Activated CD8-positive, alpha-beta memory T cell treated with anti-CD3 and anti-CD28 coated beads for 1 hour (primary cell): Measurements from ENCODE around the gene DCBLD1.
A peak's percentile ranks its signal among the peaks of the same experiment; 100 is the strongest.
"Not testable (repeated sequence)": the region's sequence is repeated elsewhere in the genome, so short reads cannot be mapped to it uniquely, and the experiment has no call there.

Experiments used
- DNase-seq, 2 donors: peaks; one replicate each; pipeline ENCODE4 v3.0.0-alpha.2; 2020; ENCODE audit warnings: low read depth in 1 of 2; ENCODE audit errors: extremely low read depth in 1 of 2

Gene DCBLD1

GRCh38 chr6:117482240-117483003 lies at the start of gene DCBLD1:
Gene DCBLD1 (plus strand): TSS chr6:117482674. CDS start chr6:117482782, 108 bp downstream.
- peak in 1 of 2 donors; percentile 13 for DNase-seq

- no peak for DNase-seq
These were observed 41.6 kb upstream of the DCBLD1 start for GRCh38 chr6:117440706-117441525.

- no peak for DNase-seq
These were observed 40.6 kb upstream of the DCBLD1 start for GRCh38 chr6:117441824-117442264.

GRCh38 chr6:117442313-117442712 lies 40.2 kb upstream of the DCBLD1 start:
- not testable (repeated sequence) for DNase-seq

- DNase-seq = no peak
These were observed 37.9 kb upstream of the DCBLD1 start for GRCh38 chr6:117444600-117444999.

DNA sequence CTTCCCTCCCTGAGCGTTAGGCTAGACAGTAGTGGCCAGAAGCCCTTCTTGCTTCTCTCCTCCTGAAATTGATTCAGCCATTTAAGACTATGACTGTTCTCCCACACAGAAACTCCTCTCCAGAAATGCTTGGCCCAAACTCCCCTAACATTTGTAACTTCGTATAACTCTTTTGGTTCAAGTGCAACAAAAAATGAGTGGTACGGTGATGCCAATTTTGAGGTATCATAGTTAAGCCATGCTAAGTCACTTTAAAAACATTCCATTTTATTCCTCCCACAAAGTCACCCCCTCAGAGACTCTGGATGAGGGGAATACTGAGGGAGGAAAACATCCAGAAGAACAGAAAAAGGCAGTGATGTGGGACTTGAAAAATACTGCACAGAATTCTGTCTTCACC lies 35.6 kb upstream of the DCBLD1 start:
- no peak for DNase-seq

DNA sequence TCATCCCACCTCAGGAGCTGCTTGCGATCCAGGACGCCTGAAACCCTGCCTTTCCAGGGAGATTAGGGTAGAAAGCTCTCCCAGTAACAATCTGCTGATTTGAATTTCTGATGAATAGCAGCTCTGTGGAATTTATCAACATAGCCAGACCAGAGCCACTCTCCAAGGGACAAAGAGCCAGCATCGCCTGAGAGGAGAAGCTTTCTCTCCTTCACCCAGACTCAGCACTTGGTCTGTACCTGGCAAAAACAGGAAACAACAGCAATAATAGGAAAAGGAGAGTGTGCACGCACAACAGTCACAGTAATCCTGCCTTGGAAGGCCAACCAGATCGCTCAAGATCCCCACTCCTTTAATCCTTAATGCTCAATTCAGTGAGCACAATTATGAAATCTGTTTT lies 34.5 kb upstream of the DCBLD1 start:
- no peak for DNase-seq

DNA sequence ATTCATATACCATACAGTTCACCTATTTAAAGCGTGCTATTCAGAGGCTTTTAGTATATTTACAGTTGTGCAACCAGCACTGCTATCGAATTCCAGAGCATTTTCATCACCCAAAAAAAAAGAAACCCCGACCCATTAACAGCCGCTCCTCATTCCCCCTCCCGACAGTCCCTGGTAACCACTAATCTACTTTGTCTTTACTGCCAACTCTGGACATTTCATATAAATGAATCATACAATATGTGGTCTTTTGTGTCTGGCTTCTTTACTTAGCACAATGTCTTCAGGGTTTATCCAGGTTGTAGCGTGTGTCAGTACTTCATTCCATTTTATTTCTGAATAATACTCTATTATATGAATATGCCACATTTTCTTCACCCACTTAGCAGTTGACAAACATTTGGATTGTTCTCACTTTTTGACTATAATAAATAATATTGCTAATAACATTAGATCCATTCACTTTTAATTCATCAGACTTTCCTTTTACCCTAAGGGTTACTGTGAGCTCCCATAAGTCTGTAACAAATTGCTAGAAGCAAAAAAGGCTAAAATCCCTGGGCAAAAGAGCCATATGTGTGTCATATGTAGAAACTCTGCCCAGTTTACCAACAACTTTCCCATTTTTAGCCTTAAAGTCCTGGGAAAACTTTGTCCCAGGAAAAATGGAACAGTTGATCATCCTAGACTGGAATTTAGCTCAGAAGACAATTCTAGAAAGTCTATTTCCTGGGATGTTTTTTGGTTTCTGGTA lies 33.6 kb upstream of the DCBLD1 start:
- DNase-seq = no peak

- peak; percentile 25 to 45 for DNase-seq
These were observed 32.7 kb upstream of the DCBLD1 start for GRCh38 chr6:117449549-117450439.

- no peak for DNase-seq
These were observed 30.8 kb upstream of the DCBLD1 start for GRCh38 chr6:117451671-117452070.

GRCh38 chr6:117456250-117456649 lies 26.2 kb upstream of the DCBLD1 start:
- no peak for DNase-seq

DNA sequence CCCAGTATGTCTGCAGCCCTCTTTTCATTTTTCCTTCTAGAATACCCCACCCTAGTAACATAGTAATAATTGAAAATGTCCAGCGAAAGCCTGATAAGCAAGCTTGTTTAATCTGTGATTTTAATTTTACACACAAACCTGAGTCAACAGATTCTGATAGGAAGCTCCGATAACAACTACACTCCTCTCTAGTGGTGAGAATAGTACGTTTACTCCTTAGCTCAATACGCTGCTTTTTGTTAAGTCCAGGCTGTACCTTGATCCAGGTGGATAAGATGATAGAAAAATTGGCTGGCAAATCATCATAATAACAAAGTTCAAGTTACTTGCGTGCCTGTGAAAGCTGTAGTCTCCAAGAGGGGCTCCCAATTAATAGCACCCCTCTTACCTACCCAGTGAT lies 25.5 kb upstream of the DCBLD1 start:
- no peak for DNase-seq

- no peak for DNase-seq
These were observed 23.1 kb upstream of the DCBLD1 start for GRCh38 chr6:117459204-117459944.

DNA sequence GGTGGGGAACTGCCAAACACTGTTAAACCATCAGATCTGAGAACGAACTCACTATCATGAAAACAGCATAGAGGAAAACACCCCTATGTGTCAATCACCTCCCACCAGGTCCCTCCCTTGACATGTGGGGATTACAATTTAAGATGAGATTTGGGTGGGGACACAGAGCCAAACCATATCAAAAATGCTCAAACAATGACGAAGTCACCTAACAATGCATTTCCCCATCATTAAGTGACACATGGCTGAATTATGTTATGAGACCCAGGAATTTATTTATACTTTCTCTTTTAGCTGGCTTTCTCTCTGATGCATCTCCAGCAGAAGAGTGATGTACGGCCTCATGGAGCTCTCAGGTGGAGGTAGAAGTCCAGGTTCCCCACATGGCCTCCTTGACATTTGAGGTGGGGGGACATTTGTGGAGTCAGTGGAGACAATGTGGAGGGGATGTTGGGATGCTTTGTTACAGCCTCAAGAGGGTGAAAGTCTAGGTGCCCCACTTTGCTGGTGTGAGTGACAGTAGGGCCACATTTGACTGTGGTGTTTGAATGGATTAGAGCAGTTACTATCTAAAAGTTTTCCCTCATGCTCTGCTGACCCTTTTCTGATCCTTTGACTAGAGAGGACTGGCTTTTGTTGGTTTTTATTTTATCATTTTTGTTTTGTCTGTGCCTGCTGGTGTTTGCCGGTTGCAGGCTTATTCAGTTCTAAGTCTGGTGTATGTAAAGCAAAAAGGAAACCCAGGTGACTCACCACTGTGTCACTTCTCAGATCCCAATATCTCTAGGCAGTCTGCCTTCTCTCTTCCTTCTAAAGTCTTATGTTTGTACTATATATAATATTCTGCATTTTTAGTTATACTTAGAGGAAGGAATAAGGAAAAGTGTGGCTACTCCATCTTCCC lies 18.5 kb upstream of the DCBLD1 start:
- no peak for DNase-seq

- DNase-seq = no peak
These were observed 17.8 kb upstream of the DCBLD1 start for GRCh38 chr6:117464700-117465099.

DNA sequence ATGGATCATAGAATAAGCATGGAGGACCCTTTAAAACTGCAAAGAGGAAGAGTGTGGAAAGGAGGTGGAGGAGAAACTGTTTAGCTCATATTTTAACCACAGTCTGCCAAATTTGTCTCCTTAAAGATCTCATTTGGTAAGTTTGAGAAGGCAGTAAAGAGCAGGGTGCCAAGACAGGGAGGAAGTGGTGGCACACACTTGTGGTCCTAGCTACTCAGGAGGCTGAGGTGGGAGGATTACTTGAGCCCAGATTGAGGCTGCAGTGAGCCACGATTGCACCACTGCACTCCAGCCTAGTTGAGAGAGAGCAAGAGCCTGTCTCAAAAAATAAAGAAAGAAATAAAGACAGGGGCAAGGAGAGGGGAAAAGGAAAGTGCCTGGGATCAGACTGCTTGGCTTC lies 16.8 kb upstream of the DCBLD1 start:
- no peak for DNase-seq

- no peak for DNase-seq
These were observed 14.6 kb upstream of the DCBLD1 start for GRCh38 chr6:117467876-117468275.

DNA sequence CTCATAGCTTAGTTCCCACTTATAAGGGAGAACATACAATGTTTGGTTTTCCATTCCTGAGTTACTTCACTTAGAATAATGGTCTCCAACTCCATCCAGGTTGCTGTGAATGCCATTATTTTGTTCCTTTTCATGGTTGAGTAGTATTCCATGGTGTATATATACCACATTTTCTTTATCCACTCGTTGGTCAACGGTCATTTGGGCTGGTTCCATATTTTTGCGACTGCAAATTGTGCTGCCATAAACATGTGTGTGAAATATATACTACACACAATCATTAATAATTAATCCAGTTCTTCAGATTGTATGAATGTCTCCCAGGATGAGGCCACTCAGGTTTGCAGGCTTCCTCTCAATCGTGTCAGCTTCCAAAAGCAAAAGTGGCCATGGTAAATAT lies 13.9 kb upstream of the DCBLD1 start:
- not testable (repeated sequence) for DNase-seq

- no peak for DNase-seq
These were observed 13.1 kb upstream of the DCBLD1 start for GRCh38 chr6:117469356-117469755.
